HG03457 (cell line): ENCODE measurements around the gene LGI4.

ENCODE experiments used
- ATAC-seq: cut with Tn5 transposase; IDR thresholded peaks from one replicate; pipeline ENCODE4 v1.9.1; 2021; ENCODE audit warnings: moderate number of reproducible peaks; ENCODE audit not compliant: unreplicated experiment

The LGI4 gene

GRCh38 chr19:35124098-35125060 lies 10.5 kb downstream of the LGI4 start:
- no peak for ATAC-seq

- ATAC-seq = no peak
Measured at GRCh38 chr19:35123573-35123972, 11.3 kb downstream of the LGI4 start.

GRCh38 chr19:35122687-35123551 lies 11.9 kb downstream of the LGI4 start:
- no peak for ATAC-seq

- no peak for ATAC-seq
Measured at GRCh38 chr19:35120898-35121297, 14.0 kb downstream of the LGI4 start.

- no peak for ATAC-seq
Measured at GRCh38 chr19:35120492-35120891, 14.4 kb downstream of the LGI4 start.

- no peak for ATAC-seq
Measured at GRCh38 chr19:35119578-35120155, 15.2 kb downstream of the LGI4 start.

GRCh38 chr19:35119091-35119490 lies 15.8 kb downstream of the LGI4 start:
- no peak for ATAC-seq

- ATAC-seq = no peak
Measured at GRCh38 chr19:35118268-35119020, 16.4 kb downstream of the LGI4 start.

- ATAC-seq = no peak
Measured at GRCh38 chr19:35117799-35118198, 17.1 kb downstream of the LGI4 start.

- no peak for ATAC-seq
Measured at GRCh38 chr19:35117116-35117515, 17.7 kb downstream of the LGI4 start.

- ATAC-seq = no peak
Measured at GRCh38 chr19:35116072-35116801, 18.6 kb downstream of the LGI4 start.

- ATAC-seq = no peak
Measured at GRCh38 chr19:35115177-35115951, 19.5 kb downstream of the LGI4 start, which contains the start of gene FXYD3. FXYD3 (plus strand) TSS chr19:35115823; CDS start chr19:35119377, 3,554 bp downstream.

GRCh38 chr19:35114353-35115176 lies 20.3 kb downstream of the LGI4 start:
- no peak for ATAC-seq

- ATAC-seq = no peak
Measured at GRCh38 chr19:35112995-35113688, 21.7 kb downstream of the LGI4 start.

- ATAC-seq = no peak
Measured at GRCh38 chr19:35110974-35111373, 23.9 kb downstream of the LGI4 start.

GRCh38 chr19:35109395-35110112 lies 25.3 kb downstream of the LGI4 start:
- no peak for ATAC-seq

GRCh38 chr19:35108730-35109129 lies 26.1 kb downstream of the LGI4 start:
- no peak for ATAC-seq
